GM23338 (cell line): ENCODE results near the gene PHYKPL. TPM values are rescaled to one million over a fixed set of nuclear protein-coding genes. Genes with fewer than 3 reads are reported as not detected.

Experiments
- ATAC-seq: fragments of 200-7000 bp; cut with Tn5 transposase; 3 replicates; pipeline ENCODE4 v1.9.1; 2020
- DNase-seq: peaks from one replicate; pipeline ENCODE4 v3.0.0-alpha.2; 2015; ENCODE audit warnings: low spot score
- H2AFZ ChIP-seq: fragments of 200-600 bp; sonication (generic); 2 replicates; pipeline ENCODE4 v1.8.0; 2016; ENCODE audit warnings: antibody characterized with exemption, mild to moderate bottlenecking, moderate library complexity
- H3F3A ChIP-seq: fragments of 200-600 bp; sonication (generic); replicated peaks from 2 replicates; pipeline ENCODE4 v1.8.0; 2017; ENCODE audit warnings: antibody characterized with exemption, mixed run types, low read depth
- H3K27ac ChIP-seq: fragments of 200-600 bp; sonication (generic); 2 replicates; pipeline ENCODE4 v1.6.1; 2016; ENCODE audit warnings: low read depth
- H3K27me3 ChIP-seq: fragments of 200-600 bp; sonication (generic); 2 replicates; pipeline ENCODE4 v1.8.0; 2016; ENCODE audit warnings: mild to moderate bottlenecking, mixed run types, moderate library complexity; ENCODE audit not compliant: insufficient read depth
- H3K36me3 ChIP-seq: fragments of 200-600 bp; sonication (generic); 2 replicates; pipeline ENCODE4 v1.8.0; 2016; ENCODE audit warnings: mild to moderate bottlenecking; ENCODE audit not compliant: insufficient read depth
- H3K4me1 ChIP-seq: fragments of 200-600 bp; sonication (generic); 2 replicates; pipeline ENCODE4 v1.8.0; 2016; ENCODE audit warnings: mild to moderate bottlenecking, moderate library complexity; ENCODE audit not compliant: insufficient read depth
- H3K4me2 ChIP-seq: fragments of 200-600 bp; sonication (generic); 2 replicates; pipeline ENCODE4 v1.7.1; 2017; ENCODE audit warnings: mixed run types
- H3K4me3 ChIP-seq: fragments of 200-600 bp; sonication (generic); 2 replicates; pipeline ENCODE4 v1.6.1; 2016; ENCODE audit warnings: mixed run types
- H3K79me2 ChIP-seq: fragments of 200-600 bp; sonication (generic); replicated peaks from 2 replicates; pipeline ENCODE4 v1.8.0; 2017; ENCODE audit warnings: mild to moderate bottlenecking; ENCODE audit not compliant: insufficient read depth
- H3K9me2 ChIP-seq: fragments of 200-600 bp; sonication (generic); 2 replicates; pipeline ENCODE4 v1.8.0; 2017; ENCODE audit not compliant: insufficient read depth
- H4K20me1 ChIP-seq: fragments of 200-600 bp; sonication (generic); replicated peaks from 2 replicates; pipeline ENCODE4 v1.8.0; 2017; ENCODE audit warnings: mild to moderate bottlenecking; ENCODE audit not compliant: insufficient read depth
- H3K27ac Mint-ChIP-seq: 2 replicates; pipeline ENCODE4 v1.8.0; 2020; ENCODE audit warnings: inconsistent platforms, mild to moderate bottlenecking, moderate library complexity, mixed read lengths
- H3K27me3 Mint-ChIP-seq: 3 replicates; pipeline ENCODE4 v1.8.0; 2022; ENCODE audit warnings: low read depth, mild to moderate bottlenecking, moderate library complexity, mixed read lengths, inconsistent platforms; ENCODE audit not compliant: insufficient read depth, poor library complexity
- H3K36me3 Mint-ChIP-seq: 3 replicates; pipeline ENCODE4 v1.8.0; 2021; ENCODE audit warnings: low read depth, mild to moderate bottlenecking, inconsistent platforms, moderate library complexity, mixed read lengths
- H3K4me1 Mint-ChIP-seq: 3 replicates; pipeline ENCODE4 v1.8.0; 2020; ENCODE audit warnings: mild to moderate bottlenecking, inconsistent platforms, mixed read lengths
- H3K4me3 Mint-ChIP-seq: 3 replicates; pipeline ENCODE4 v1.8.0; 2021; ENCODE audit warnings: moderate library complexity, mild to moderate bottlenecking, inconsistent platforms, mixed read lengths
- H3K9me3 Mint-ChIP-seq: 3 replicates; pipeline ENCODE4 v1.8.0; 2020; ENCODE audit warnings: moderate library complexity, mild to moderate bottlenecking, inconsistent platforms, mixed read lengths
- EZH2phosphoT487 ChIP-seq: fragments of 200-600 bp; sonication (generic); IDR thresholded peaks from one replicate; pipeline ENCODE4 v1.8.1; 2018; ENCODE audit warnings: antibody characterized with exemption; ENCODE audit not compliant: unreplicated experiment
- JUNB ChIP-seq: IDR thresholded peaks from one replicate; pipeline ENCODE4 v1.6.1; 2016; ENCODE audit warnings: antibody characterized with exemption; ENCODE audit not compliant: unreplicated experiment
- REST ChIP-seq: IDR thresholded peaks from one replicate; pipeline ENCODE4 v1.6.1; 2018; ENCODE audit warnings: antibody characterized with exemption; ENCODE audit not compliant: unreplicated experiment
- ZNF462 ChIP-seq: fragments of 250-450 bp; sonication (Bioruptor Pico); IDR thresholded peaks from 2 replicates; pipeline ENCODE4 v1.5.0; 2020; ENCODE audit warnings: mild to moderate bottlenecking, moderate library complexity
- polyA plus RNA-seq: library from polyadenylated mRNA; unstranded; fragments of >200 nt; fragmentation: Nextera tagmentation; extraction: Ambion mirVana; gene quantifications from 2 replicates; pipeline ENCODE4 v1.2.1, GENCODE V29; 2016
- total RNA-seq: library from RNA; depleted of rRNA; stranded (reverse); fragments of >200 nt; shearing (Covaris generic); gene quantifications from 2 replicates; pipeline ENCODE4 v1.2.3, GENCODE V29; 2014

PHYKPL gene
- total and polyA plus RNA-seq, 2 experiments from 2014 or later = 15.9 to 20.8 TPM

GRCh38 chr5:178249191-178249989, 16.8 kb upstream of the PHYKPL start (continued):
- TF ChIP-seq ZNF462 (CRISPR knock-in tag) = no peak

- 0 out of 2 replicates have a peak, but pooled peaks cover 4% of the 10 kb centered on the region for H3K9me2 ChIP-seq
- H3K27me3 Mint-ChIP-seq = peaks cover 7% of the 10 kb centered on the region
- no peak overlapping the region for H3K4me3 ChIP-seq
- H3K4me1 Mint-ChIP-seq = peaks cover 4% of the 10 kb centered on the region
- no peak overlapping the region for H3K4me2 ChIP-seq
- H3K79me2 ChIP-seq = no peaks in the 10 kb centered on the region
- no peaks in the 10 kb centered on the region for H3K36me3 Mint-ChIP-seq
- H3K4me1 ChIP-seq = no peaks in the 10 kb centered on the region
- no peak overlapping the region for H3K27ac ChIP-seq
- no peaks in the 10 kb centered on the region for H4K20me1 ChIP-seq
- no peak overlapping the region for H3K4me3 Mint-ChIP-seq
- H3K9me3 Mint-ChIP-seq = no peaks in the 10 kb centered on the region
- H3K27me3 ChIP-seq = no peaks in the 10 kb centered on the region
- DNase-seq (no peak), ATAC-seq (no peak)
- no peaks in the 10 kb centered on the region for H3F3A ChIP-seq
- H3K36me3 ChIP-seq = no peaks in the 10 kb centered on the region
- H2AFZ ChIP-seq = no peak overlapping the region
- no peak overlapping the region for H3K27ac Mint-ChIP-seq
- TF ChIP-seq ZNF462 (CRISPR knock-in tag) (no peak), JUNB (no peak), EZH2phosphoT487 (no peak), REST (no peak)
These were observed 16.1 kb upstream of the PHYKPL start for GRCh38 chr5:178248750-178249149.
